HUES64 (cell line): Measurements from ENCODE around the gene TMEM225B.
"Not testable (repeated sequence)": the region's sequence is repeated elsewhere in the genome, so short reads cannot be mapped to it uniquely, and the experiment has no call there.

ENCODE experiments used
- H3K27ac ChIP-seq: 2 replicates; pipeline ENCODE4 v1.7.0; 2013; ENCODE audit warnings: low read depth, low read length, inconsistent platforms
- H3K27me3 ChIP-seq: 2 replicates; pipeline ENCODE4 v1.6.1; 2013; ENCODE audit warnings: mild to moderate bottlenecking, low read length; ENCODE audit not compliant: insufficient read depth
- H3K36me3 ChIP-seq: 2 replicates; pipeline ENCODE4 v1.6.1; 2013; ENCODE audit warnings: mild to moderate bottlenecking, low read length; ENCODE audit not compliant: insufficient read depth
- H3K4me1 ChIP-seq: 2 replicates; pipeline ENCODE4 v1.6.1; 2013; ENCODE audit warnings: mild to moderate bottlenecking, low read length, moderate library complexity; ENCODE audit not compliant: insufficient read depth
- H3K4me3 ChIP-seq: 2 replicates; pipeline ENCODE4 v1.5.1; 2013; ENCODE audit warnings: mild to moderate bottlenecking, low read length, moderate library complexity
- H3K9ac ChIP-seq: 2 replicates; pipeline ENCODE4 v1.6.1; 2013; ENCODE audit warnings: mild to moderate bottlenecking, low read depth, low read length
- H3K9me3 ChIP-seq: 2 replicates; pipeline ENCODE4 v1.6.1; 2013; ENCODE audit warnings: low read depth, low read length; ENCODE audit not compliant: insufficient read depth
- WGBS: fragments of 150-250, 120-280 bp; methylation state at CpG from one replicate; pipeline ENCODE4 v1.1.7; 2013; ENCODE audit warnings: missing lambda C conversion rate; 5-methylcytosine and 5-hydroxymethylcytosine counted together

The TMEM225B gene

GRCh38 chr7:99560834-99561736 is 37.0 kb upstream of the TMEM225B start:
- Histone ChIP-seq H3K27ac (no peak overlapping the region), H3K27me3 (no peaks in the 10 kb centered on the region), H3K4me1 (peaks cover 3% of the 10 kb centered on the region; the same call in 1 of the 2 replicates), H3K4me3 (no peak overlapping the region), H3K9me3 (no peaks in the 10 kb centered on the region), H3K9ac (0 out of 2 replicates have a peak overlapping the region, but pooled peaks have one; percentile 21), H3K36me3 (peaks cover 64% of the 10 kb centered on the region)
- WGBS = 96% methylated on average over 7 of the region's 7 CpGs

GRCh38 chr7:99561737-99562051 is 36.4 kb upstream of the TMEM225B start:
- peaks cover 64% of the 10 kb centered on the region for H3K36me3 ChIP-seq
- peaks cover 3% of the 10 kb centered on the region; the same call in 1 of the 2 replicates for H3K4me1 ChIP-seq
- peak overlapping the region; percentile 7; the same call in 1 of the 2 replicates for H3K9ac ChIP-seq
- WGBS = 92% methylated on average over 2 of the region's 2 CpGs
- H3K27me3 ChIP-seq = no peaks in the 10 kb centered on the region
- H3K9me3 ChIP-seq = no peaks in the 10 kb centered on the region
- H3K4me3 ChIP-seq = no peak overlapping the region
- H3K27ac ChIP-seq = no peak overlapping the region

GRCh38 chr7:99562114-99562784 is 35.8 kb upstream of the TMEM225B start:
- Histone ChIP-seq H3K9ac (peak overlapping the region; percentile 7; the same call in 1 of the 2 replicates), H3K4me3 (no peak overlapping the region), H3K27me3 (no peaks in the 10 kb centered on the region), H3K9me3 (no peaks in the 10 kb centered on the region), H3K36me3 (peaks cover 64% of the 10 kb centered on the region), H3K4me1 (peaks cover 3% of the 10 kb centered on the region; the same call in 1 of the 2 replicates), H3K27ac (peak overlapping the region; percentile 1; the same call in 1 of the 2 replicates)
- 88% methylated on average over 8 of the region's 9 CpGs for WGBS

- H3K27ac ChIP-seq = no peak overlapping the region
- H3K36me3 ChIP-seq = peaks cover 64% of the 10 kb centered on the region
- 80% methylated on average over 2 of the region's 2 CpGs for WGBS
- no peak overlapping the region for H3K9ac ChIP-seq
- H3K4me3 ChIP-seq = no peak overlapping the region
- H3K27me3 ChIP-seq = no peaks in the 10 kb centered on the region
- H3K9me3 ChIP-seq = no peaks in the 10 kb centered on the region
- H3K4me1 ChIP-seq = no peaks in the 10 kb centered on the region; the same call in 1 of the 2 replicates
Observed at GRCh38 chr7:99562832-99563231, 35.2 kb upstream of the TMEM225B start.

GRCh38 chr7:99563650-99564049 is 34.4 kb upstream of the TMEM225B start:
- WGBS = 86% methylated on average over 9 of the region's 10 CpGs
- H3K9ac ChIP-seq = no peak overlapping the region
- H3K4me3 ChIP-seq = no peak overlapping the region
- H3K27me3 ChIP-seq = no peaks in the 10 kb centered on the region
- no peak overlapping the region for H3K27ac ChIP-seq
- H3K4me1 ChIP-seq = no peaks in the 10 kb centered on the region; the same call in 1 of the 2 replicates
- H3K36me3 ChIP-seq = peaks cover 67% of the 10 kb centered on the region
- H3K9me3 ChIP-seq = no peaks in the 10 kb centered on the region

- peaks cover 81% of the 10 kb centered on the region for H3K36me3 ChIP-seq
Observed at GRCh38 chr7:99568770-99569169, 29.3 kb upstream of the TMEM225B start.

GRCh38 chr7:99571768-99572167 is 26.3 kb upstream of the TMEM225B start:
- WGBS = 96% methylated on average over 3 of the region's 3 CpGs

More at GRCh38 chr7:99568770-99569169, 29.3 kb upstream of the TMEM225B start:
- WGBS = 97% methylated on average over 7 of the region's 7 CpGs
- not testable (repeated sequence) for H3K27me3 ChIP-seq, H3K27ac ChIP-seq, H3K4me3 ChIP-seq, H3K9me3 ChIP-seq, H3K4me1 ChIP-seq, H3K9ac ChIP-seq

GRCh38 chr7:99573257-99573656 is 24.8 kb upstream of the TMEM225B start:
- peaks cover 62% of the 10 kb centered on the region for H3K36me3 ChIP-seq
- peaks cover 14% of the 10 kb centered on the region for H3K4me1 ChIP-seq
- H3K4me3 ChIP-seq = no peak overlapping the region
- H3K27ac ChIP-seq = no peak overlapping the region
- WGBS = 100% methylated on average over 1 of the region's 1 CpG
- no peak overlapping the region for H3K9ac ChIP-seq
- H3K27me3 ChIP-seq = no peaks in the 10 kb centered on the region
- H3K9me3 ChIP-seq = no peaks in the 10 kb centered on the region

More at GRCh38 chr7:99571768-99572167, 26.3 kb upstream of the TMEM225B start:
- peaks cover 14% of the 10 kb centered on the region for H3K4me1 ChIP-seq
- H3K27ac ChIP-seq = no peak overlapping the region
- peaks cover 62% of the 10 kb centered on the region for H3K36me3 ChIP-seq
- no peak overlapping the region for H3K4me3 ChIP-seq
- H3K27me3 ChIP-seq = no peaks in the 10 kb centered on the region
- H3K9me3 ChIP-seq = no peaks in the 10 kb centered on the region
- H3K9ac ChIP-seq = no peak overlapping the region

- WGBS = 78% methylated on average over 3 of the region's 3 CpGs
- Histone ChIP-seq H3K9ac (peak overlapping the region; percentile 37), H3K36me3 (peaks cover 34% of the 10 kb centered on the region), H3K4me1 (peaks cover 17% of the 10 kb centered on the region), H3K4me3 (no peak overlapping the region), H3K27me3 (no peaks in the 10 kb centered on the region), H3K9me3 (no peaks in the 10 kb centered on the region), H3K27ac (peak overlapping the region; percentile 71)
Observed at GRCh38 chr7:99576251-99576650, 21.8 kb upstream of the TMEM225B start.

GRCh38 chr7:99579281-99579955 is 18.6 kb upstream of the TMEM225B start:
- Histone ChIP-seq H3K27me3 (no peaks in the 10 kb centered on the region), H3K9me3 (no peaks in the 10 kb centered on the region), H3K9ac (peak overlapping the region; percentile 82), H3K4me3 (peak overlapping the region; percentile 79), H3K36me3 (peaks cover 4% of the 10 kb centered on the region; the same call in 1 of the 2 replicates), H3K27ac (peak overlapping the region; percentile 25; the same call in 1 of the 2 replicates), H3K4me1 (peaks cover 17% of the 10 kb centered on the region)
- 76% methylated on average over 7 of the region's 10 CpGs for WGBS
